ENCODE measurements around the gene GABRR1. TPM values are rescaled to one million over a fixed set of nuclear protein-coding genes. Genes with fewer than 3 reads are reported as not detected.

The GABRR1 gene
- total RNA-seq, 2 experiments from 2014 or later, result not detected

DNA sequence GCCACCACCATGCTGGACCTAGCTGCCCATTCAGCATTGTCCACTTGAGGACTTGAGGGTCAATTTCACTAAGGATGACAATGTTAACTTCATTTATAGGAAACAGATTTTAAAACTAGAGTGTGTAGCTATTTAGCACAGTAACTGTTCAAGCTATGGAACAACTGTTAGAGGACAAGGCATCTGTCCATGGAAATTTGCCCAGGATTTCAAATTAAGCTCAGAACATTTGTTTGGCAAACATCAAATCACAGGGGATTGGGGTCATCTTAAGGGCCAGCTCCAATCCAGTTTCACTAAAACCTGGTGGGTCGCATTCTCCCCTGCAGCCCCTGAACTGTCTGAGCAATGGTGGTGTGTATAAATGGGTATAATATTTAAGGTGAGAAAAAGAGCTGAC lies 36.2 kb downstream of the GABRR1 start:
- DNase-seq (no peak), ATAC-seq (no peak)
- Mint-ChIP-seq H3K4me1 (ENCODE audit: low read depth) (no peaks in the 10 kb centered on the region), H3K27ac (no peak overlapping the region), H3K36me3 (ENCODE audit: low read depth) (no peaks in the 10 kb centered on the region), H3K9me3 (no peaks in the 10 kb centered on the region), H3K27me3 (peaks cover 4% of the 10 kb centered on the region), H3K4me3 (no peak overlapping the region)
- intact Hi-C loops (cut with micrococcal nuclease), result no loop called here
- CTCF ChIA-PET, result interaction anchor here (1.8 kb wide), 1 partner anchor 198 kb away, joined by 6 read pairs; no protein-coding TSS in a partner anchor
- POLR2A ChIA-PET, result no interaction called here
- TF ChIP-seq, protein P1, sequence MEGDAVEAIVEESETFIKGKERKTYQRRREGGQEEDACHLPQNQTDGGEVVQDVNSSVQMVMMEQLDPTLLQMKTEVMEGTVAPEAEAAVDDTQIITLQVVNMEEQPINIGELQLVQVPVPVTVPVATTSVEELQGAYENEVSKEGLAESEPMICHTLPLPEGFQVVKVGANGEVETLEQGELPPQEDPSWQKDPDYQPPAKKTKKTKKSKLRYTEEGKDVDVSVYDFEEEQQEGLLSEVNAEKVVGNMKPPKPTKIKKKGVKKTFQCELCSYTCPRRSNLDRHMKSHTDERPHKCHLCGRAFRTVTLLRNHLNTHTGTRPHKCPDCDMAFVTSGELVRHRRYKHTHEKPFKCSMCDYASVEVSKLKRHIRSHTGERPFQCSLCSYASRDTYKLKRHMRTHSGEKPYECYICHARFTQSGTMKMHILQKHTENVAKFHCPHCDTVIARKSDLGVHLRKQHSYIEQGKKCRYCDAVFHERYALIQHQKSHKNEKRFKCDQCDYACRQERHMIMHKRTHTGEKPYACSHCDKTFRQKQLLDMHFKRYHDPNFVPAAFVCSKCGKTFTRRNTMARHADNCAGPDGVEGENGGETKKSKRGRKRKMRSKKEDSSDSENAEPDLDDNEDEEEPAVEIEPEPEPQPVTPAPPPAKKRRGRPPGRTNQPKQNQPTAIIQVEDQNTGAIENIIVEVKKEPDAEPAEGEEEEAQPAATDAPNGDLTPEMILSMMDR (IDR thresholded peaks at IDR 0.05), result no peak

DNA sequence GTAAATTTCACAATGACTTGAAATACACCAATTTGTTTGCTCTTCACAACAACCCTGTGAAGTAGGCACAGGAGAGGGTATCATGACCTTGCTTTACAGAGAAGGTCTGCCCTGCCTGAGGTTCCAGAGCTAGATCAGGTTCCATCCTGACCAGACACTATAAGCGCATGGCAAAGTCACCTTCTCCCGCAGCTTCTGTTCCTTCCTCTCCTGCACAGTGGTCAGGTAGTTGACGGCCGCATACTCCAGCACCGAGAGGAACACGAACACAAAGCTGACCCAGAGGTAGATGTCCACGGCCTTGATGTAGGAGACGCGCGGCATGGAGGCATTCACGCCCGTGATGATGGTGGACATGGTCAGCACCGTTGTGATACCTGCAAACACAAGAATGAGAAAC lies 37.0 kb downstream of the GABRR1 start:
- no peak for DNase-seq
- Mint-ChIP-seq H3K4me1 (ENCODE audit: low read depth) (no peaks in the 10 kb centered on the region), H3K27me3 (peaks cover 4% of the 10 kb centered on the region), H3K9me3 (no peaks in the 10 kb centered on the region), H3K27ac (no peak overlapping the region), H3K4me3 (no peak overlapping the region), H3K36me3 (ENCODE audit: low read depth) (no peaks in the 10 kb centered on the region)
- intact Hi-C loops (cut with micrococcal nuclease), result no loop called here
- no peak for ATAC-seq
- ChIA-PET CTCF (interaction anchor here (1.8 kb wide), 1 partner anchor 197 kb away, joined by 6 read pairs; no protein-coding TSS in a partner anchor), POLR2A (no interaction called here)
- TF ChIP-seq, protein P1 (IDR thresholded peaks at IDR 0.05), result no peak

DNA sequence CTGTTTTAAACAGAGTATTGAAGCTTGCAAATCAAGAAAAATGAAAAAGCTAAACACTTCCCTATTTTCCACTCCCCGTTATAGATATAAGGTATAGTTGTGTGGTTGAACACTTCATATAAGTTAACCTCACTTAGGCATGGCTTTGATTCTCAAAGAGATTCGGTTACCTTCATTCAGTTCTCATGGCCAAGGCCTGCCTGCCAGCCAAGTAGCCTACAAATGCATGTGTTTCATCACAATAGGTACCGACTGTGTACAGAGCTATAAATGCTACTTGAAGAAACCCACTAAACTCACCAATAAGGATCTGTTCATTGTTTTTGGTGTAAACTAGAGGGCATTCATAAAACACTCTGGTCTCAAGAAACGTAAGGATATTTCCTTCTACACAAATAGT lies 43.5 kb downstream of the GABRR1 start:
- POLR2A ChIA-PET, result no interaction called here
- DNase-seq (no peak), ATAC-seq (no peak)
- Mint-ChIP-seq H3K4me1 (ENCODE audit: low read depth) (no peaks in the 10 kb centered on the region), H3K27ac (no peak overlapping the region), H3K4me3 (no peak overlapping the region), H3K9me3 (no peaks in the 10 kb centered on the region), H3K36me3 (ENCODE audit: low read depth) (no peaks in the 10 kb centered on the region), H3K27me3 (peaks cover 1% of the 10 kb centered on the region)
- CTCF ChIA-PET, result no interaction called here
- intact Hi-C loops (cut with micrococcal nuclease), result no loop called here
- TF ChIP-seq, protein P1 (IDR thresholded peaks at IDR 0.05), result no peak

DNA sequence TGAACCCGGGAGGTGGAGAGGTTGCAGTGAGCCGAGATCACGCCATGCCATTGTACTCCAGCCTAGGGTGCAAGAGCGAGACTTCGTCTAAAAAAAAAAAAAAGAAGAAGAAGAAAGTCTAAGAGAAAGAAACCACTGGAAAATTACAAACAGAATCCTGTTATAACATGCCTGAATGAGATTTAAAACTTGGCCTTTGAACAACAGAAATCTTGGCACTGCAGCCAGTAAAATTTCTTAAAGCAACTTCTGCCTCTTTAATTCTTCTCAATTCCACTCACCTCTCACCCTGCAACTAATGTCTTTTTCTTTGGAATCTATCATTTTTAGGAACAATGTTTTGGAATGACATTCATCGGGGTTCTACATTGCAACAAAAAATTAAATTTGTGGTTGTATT lies 45.0 kb downstream of the GABRR1 start:
- H3K4me3 Mint-ChIP-seq, result no peak overlapping the region
- intact Hi-C loops (cut with micrococcal nuclease), result no loop called here
- no peak overlapping the region for H3K27ac Mint-ChIP-seq
- ATAC-seq (no peak), DNase-seq (no peak)
- H3K36me3 Mint-ChIP-seq (ENCODE audit: low read depth), result no peaks in the 10 kb centered on the region
- CTCF ChIA-PET, result no interaction called here
- TF ChIP-seq, protein P1 (IDR thresholded peaks at IDR 0.05), result no peak
- POLR2A ChIA-PET, result no interaction called here
- H3K9me3 Mint-ChIP-seq, result no peaks in the 10 kb centered on the region
- H3K27me3 Mint-ChIP-seq, result peaks cover 1% of the 10 kb centered on the region
- H3K4me1 Mint-ChIP-seq (ENCODE audit: low read depth), result no peaks in the 10 kb centered on the region

DNA sequence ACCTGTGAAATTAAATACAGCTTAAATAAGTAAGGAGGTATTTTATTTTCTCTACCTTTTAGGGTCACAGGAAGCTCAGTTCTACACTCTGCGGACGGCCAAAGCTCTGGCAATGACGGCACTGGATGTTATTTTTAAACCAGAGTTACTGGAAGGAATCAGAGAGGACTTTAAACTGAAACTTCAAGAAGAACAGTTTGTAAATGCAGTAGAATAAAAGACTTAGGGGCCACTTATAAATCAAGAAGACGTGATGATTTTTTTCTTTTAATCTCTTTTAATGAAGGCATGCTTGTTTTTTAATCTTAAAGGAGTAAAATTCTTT lies 55.1 kb downstream of the GABRR1 start:
- ATAC-seq (no peak), DNase-seq (no peak)
- ChIA-PET CTCF (interaction anchor here (0.9 kb wide), 1 partner anchor 14 kb away, joined by 3 read pairs; no protein-coding TSS in a partner anchor), POLR2A (interaction anchor here (1.1 to 1.2 kb wide), 2 partner anchors 10 to 16 kb away, joined by 3 read pairs; partner anchors contain the start of gene PM20D2)
- TF ChIP-seq, protein P1 (IDR thresholded peaks at IDR 0.05), result no peak
- H3K27ac Mint-ChIP-seq, result no peak overlapping the region
- H3K4me3 Mint-ChIP-seq, result no peak overlapping the region
- no peaks in the 10 kb centered on the region for H3K9me3 Mint-ChIP-seq
- no peaks in the 10 kb centered on the region for H3K27me3 Mint-ChIP-seq
- H3K4me1 Mint-ChIP-seq (ENCODE audit: low read depth), result no peaks in the 10 kb centered on the region
- intact Hi-C loops (cut with micrococcal nuclease), result no loop called here
- H3K36me3 Mint-ChIP-seq (ENCODE audit: low read depth), result peaks cover 36% of the 10 kb centered on the region

All from activated CD8-positive, alpha-beta T cell treated with anti-CD3 and anti-CD28 coated beads for 36 hours (primary cell).